HCT116 (cell line): Measurements from ENCODE around the gene F7.

Experiments
- CEBPB ChIP-seq: IDR thresholded peaks from 2 replicates; pipeline ENCODE4 v1.6.1; 2012; ENCODE audit warnings: low read depth
- CTCF ChIP-seq, 3 experiments: fragments of 200-600 bp in 1 of 3; sonication (generic) in 1 of 3; IDR thresholded peaks in 2 of 3; conservative IDR thresholded peaks in 1 of 3; 2 replicates each; pipeline ENCODE4 v1.5.1; 2012 to 2017; ENCODE audit warnings: low read depth in 2 of 3, low read length in 2 of 3, antibody characterized with exemption in 1 of 3, borderline replicate concordance in 1 of 3, control low read depth in 1 of 3, mild to moderate bottlenecking in 1 of 3, mixed read lengths in 1 of 3, mixed run types in 1 of 3, moderate library complexity in 1 of 3; ENCODE audit not compliant: insufficient read depth in 1 of 3
- EZH2phosphoT487 ChIP-seq: fragments of 200-600 bp; IDR thresholded peaks from 2 replicates; pipeline ENCODE4 v1.6.1; 2018; ENCODE audit warnings: antibody characterized with exemption, borderline replicate concordance
- JUND ChIP-seq: IDR thresholded peaks from 2 replicates; pipeline ENCODE4 v1.6.1; 2012
- POLR2A ChIP-seq: IDR thresholded peaks from 2 replicates; pipeline ENCODE4 v1.7.0; 2011; ENCODE audit warnings: borderline replicate concordance; ENCODE audit not compliant: insufficient read depth, insufficient read length; ENCODE audit errors: extremely low read depth
- RAD21 ChIP-seq: IDR thresholded peaks from 2 replicates; pipeline ENCODE4 v1.6.1; 2012; ENCODE audit warnings: low read depth, mild to moderate bottlenecking
- SIN3A ChIP-seq: IDR thresholded peaks from 2 replicates; pipeline ENCODE4 v1.6.1; 2012; ENCODE audit warnings: low read depth
- SP1 ChIP-seq: IDR thresholded peaks from 2 replicates; pipeline ENCODE4 v1.6.1; 2012; ENCODE audit warnings: low read depth

GRCh38 chr13:113117335-113117872, 11.8 kb downstream of the F7 start:
- TF ChIP-seq RAD21: no peak
- no peak for TF ChIP-seq CTCF (IDR thresholded peaks at IDR 0.05 in 2 of 3, conservative IDR thresholded peaks at IDR 0.05 in 1 of 3; ENCODE audit: borderline replicate concordance in 1 of 3, insufficient read depth in 1 of 3, low read depth in 2 of 3, low read length in 2 of 3)
- TF ChIP-seq SP1: no peak
- no peak for TF ChIP-seq POLR2A
- TF ChIP-seq EZH2phosphoT487: no peak
- no peak for TF ChIP-seq CEBPB
- no peak for TF ChIP-seq JUND
- no peak for TF ChIP-seq SIN3A
